ENCODE results near the gene ARHGEF5.
"Not testable (repeated sequence)": the region's sequence is repeated elsewhere in the genome, so short reads cannot be mapped to it uniquely, and the experiment has no call there.

The ARHGEF5 gene

GRCh38 chr7:144404946-144405345 lies 49.7 kb downstream of the ARHGEF5 start:
- Histone ChIP-seq H3K4me1 (ENCODE audit: insufficient read depth, low read length) (peaks cover 18% of the 10 kb centered on the region), H3K27me3 (ENCODE audit: control insufficient read depth in 1 of 2, insufficient read depth in 2 of 2, low read length in 2 of 2) (no peaks in the 10 kb centered on the region), H3K36me3 (ENCODE audit: insufficient read depth, low read length) (no peaks in the 10 kb centered on the region), H3K9ac (ENCODE audit: low read length) (no peak overlapping the region), H3K9me3 (ENCODE audit: low read length) (no peaks in the 10 kb centered on the region), H3K27ac (ENCODE audit: low read depth, low read length) (no peak overlapping the region), H3K4me3 (ENCODE audit: low read depth in 1 of 2, low read length in 2 of 2) (no peak overlapping the region)

- Histone ChIP-seq H3K9me3 (ENCODE audit: low read length) (no peaks in the 10 kb centered on the region), H3K9ac (ENCODE audit: low read length) (no peak overlapping the region), H3K27me3 (ENCODE audit: control insufficient read depth in 1 of 2, insufficient read depth in 2 of 2, low read length in 2 of 2) (no peaks in the 10 kb centered on the region), H3K36me3 (ENCODE audit: insufficient read depth, low read length) (no peaks in the 10 kb centered on the region), H3K27ac (ENCODE audit: low read depth, low read length) (no peak overlapping the region), H3K4me1 (ENCODE audit: insufficient read depth, low read length) (peaks cover 23% of the 10 kb centered on the region), H3K4me3 (ENCODE audit: low read depth in 1 of 2, low read length in 2 of 2) (no peak overlapping the region)
Observed at GRCh38 chr7:144407266-144407931, 52.2 kb downstream of the ARHGEF5 start.

- Histone ChIP-seq H3K27ac (ENCODE audit: low read depth, low read length) (no peak overlapping the region), H3K4me3 (ENCODE audit: low read depth in 1 of 2, low read length in 2 of 2) (no peak overlapping the region), H3K4me1 (ENCODE audit: insufficient read depth, low read length) (peaks cover 23% of the 10 kb centered on the region), H3K27me3 (ENCODE audit: control insufficient read depth in 1 of 2, insufficient read depth in 2 of 2, low read length in 2 of 2) (no peaks in the 10 kb centered on the region), H3K36me3 (ENCODE audit: insufficient read depth, low read length) (no peaks in the 10 kb centered on the region), H3K9ac (ENCODE audit: low read length) (no peak overlapping the region), H3K9me3 (ENCODE audit: low read length) (no peaks in the 10 kb centered on the region)
Observed at GRCh38 chr7:144408121-144408520, 52.9 kb downstream of the ARHGEF5 start.

GRCh38 chr7:144410441-144410840 lies 55.2 kb downstream of the ARHGEF5 start:
- no peaks in the 10 kb centered on the region for H3K36me3 ChIP-seq (ENCODE audit: insufficient read depth, low read length)
- no peak overlapping the region for H3K27ac ChIP-seq (ENCODE audit: low read depth, low read length)
- no peak overlapping the region for H3K4me3 ChIP-seq (ENCODE audit: low read depth in 1 of 2, low read length in 2 of 2)
- H3K4me1 ChIP-seq (ENCODE audit: insufficient read depth, low read length): peaks cover 23% of the 10 kb centered on the region
- no peak overlapping the region for H3K9ac ChIP-seq (ENCODE audit: low read length)
- H3K9me3 ChIP-seq (ENCODE audit: low read length): no peaks in the 10 kb centered on the region
- no peaks in the 10 kb centered on the region for H3K27me3 ChIP-seq (ENCODE audit: control insufficient read depth in 1 of 2, insufficient read depth in 2 of 2, low read length in 2 of 2)

- H3K9me3 ChIP-seq (ENCODE audit: low read length): no peaks in the 10 kb centered on the region
- no peak overlapping the region for H3K27ac ChIP-seq (ENCODE audit: low read depth, low read length)
- H3K27me3 ChIP-seq (ENCODE audit: control insufficient read depth in 1 of 2, insufficient read depth in 2 of 2, low read length in 2 of 2): no peaks in the 10 kb centered on the region
- peaks cover 6% of the 10 kb centered on the region for H3K4me1 ChIP-seq (ENCODE audit: insufficient read depth, low read length)
- no peak overlapping the region for H3K9ac ChIP-seq (ENCODE audit: low read length)
- H3K36me3 ChIP-seq (ENCODE audit: insufficient read depth, low read length): no peaks in the 10 kb centered on the region
- no peak overlapping the region for H3K4me3 ChIP-seq (ENCODE audit: low read depth in 1 of 2, low read length in 2 of 2)
Observed at GRCh38 chr7:144414815-144415214, 59.6 kb downstream of the ARHGEF5 start.

- no peak overlapping the region for H3K27ac ChIP-seq (ENCODE audit: low read depth, low read length)
- H3K36me3 ChIP-seq (ENCODE audit: insufficient read depth, low read length): no peaks in the 10 kb centered on the region
- H3K9ac ChIP-seq (ENCODE audit: low read length): no peak overlapping the region
Observed at GRCh38 chr7:144415858-144416257, 60.7 kb downstream of the ARHGEF5 start.

GRCh38 chr7:144416341-144416740 lies 61.1 kb downstream of the ARHGEF5 start:
- no peak overlapping the region for H3K9ac ChIP-seq (ENCODE audit: low read length)
- no peaks in the 10 kb centered on the region for H3K36me3 ChIP-seq (ENCODE audit: insufficient read depth, low read length)
- H3K4me1 ChIP-seq (ENCODE audit: insufficient read depth, low read length): no peaks in the 10 kb centered on the region
- no peaks in the 10 kb centered on the region for H3K27me3 ChIP-seq (ENCODE audit: control insufficient read depth in 1 of 2, insufficient read depth in 2 of 2, low read length in 2 of 2)
- H3K4me3 ChIP-seq (ENCODE audit: low read depth in 1 of 2, low read length in 2 of 2): no peak overlapping the region
- H3K9me3 ChIP-seq (ENCODE audit: low read length): no peaks in the 10 kb centered on the region
- H3K27ac ChIP-seq (ENCODE audit: low read depth, low read length): no peak overlapping the region

More at GRCh38 chr7:144415858-144416257, 60.7 kb downstream of the ARHGEF5 start:
- H3K4me1 ChIP-seq (ENCODE audit: insufficient read depth, low read length): no peaks in the 10 kb centered on the region
- no peaks in the 10 kb centered on the region for H3K9me3 ChIP-seq (ENCODE audit: low read length)
- H3K27me3 ChIP-seq (ENCODE audit: control insufficient read depth in 1 of 2, insufficient read depth in 2 of 2, low read length in 2 of 2): no peaks in the 10 kb centered on the region
- no peak overlapping the region for H3K4me3 ChIP-seq (ENCODE audit: low read depth in 1 of 2, low read length in 2 of 2)

- not testable (repeated sequence) for H3K4me3 ChIP-seq (ENCODE audit: low read depth in 1 of 2, low read length in 2 of 2); H3K27me3 ChIP-seq (ENCODE audit: control insufficient read depth in 1 of 2, insufficient read depth in 2 of 2, low read length in 2 of 2); H3K9ac ChIP-seq (ENCODE audit: low read length); H3K27ac ChIP-seq (ENCODE audit: low read depth, low read length); H3K36me3 ChIP-seq (ENCODE audit: insufficient read depth, low read length); H3K4me1 ChIP-seq (ENCODE audit: insufficient read depth, low read length); H3K9me3 ChIP-seq (ENCODE audit: low read length)
Observed at GRCh38 chr7:144418931-144419330, 63.7 kb downstream of the ARHGEF5 start.

- H3K9me3 ChIP-seq (ENCODE audit: low read length); H3K4me3 ChIP-seq (ENCODE audit: low read depth in 1 of 2, low read length in 2 of 2); H3K27ac ChIP-seq (ENCODE audit: low read depth, low read length); H3K9ac ChIP-seq (ENCODE audit: low read length); H3K36me3 ChIP-seq (ENCODE audit: insufficient read depth, low read length); H3K27me3 ChIP-seq (ENCODE audit: control insufficient read depth in 1 of 2, insufficient read depth in 2 of 2, low read length in 2 of 2); H3K4me1 ChIP-seq (ENCODE audit: insufficient read depth, low read length): not testable (repeated sequence)
Observed at GRCh38 chr7:144427539-144427938, 72.3 kb downstream of the ARHGEF5 start.

- H3K4me3 ChIP-seq (ENCODE audit: low read depth in 1 of 2, low read length in 2 of 2): no peak overlapping the region
- no peaks in the 10 kb centered on the region for H3K9me3 ChIP-seq (ENCODE audit: low read length)
- H3K9ac ChIP-seq (ENCODE audit: low read length): no peak overlapping the region
- no peaks in the 10 kb centered on the region for H3K36me3 ChIP-seq (ENCODE audit: insufficient read depth, low read length)
- H3K4me1 ChIP-seq (ENCODE audit: insufficient read depth, low read length): no peaks in the 10 kb centered on the region
- H3K27ac ChIP-seq (ENCODE audit: low read depth, low read length): no peak overlapping the region
- no peaks in the 10 kb centered on the region for H3K27me3 ChIP-seq (ENCODE audit: control insufficient read depth in 1 of 2, insufficient read depth in 2 of 2, low read length in 2 of 2)
Observed at GRCh38 chr7:144428431-144428830, 73.2 kb downstream of the ARHGEF5 start.
